GM12878 (cell line): ENCODE results near the gene TADA1. TPM values are rescaled to one million over a fixed set of nuclear protein-coding genes. Genes with fewer than 3 reads are reported as not detected.

Experiments
- ATAC-seq: fragments of 200-7000 bp; cut with Tn5 transposase; 3 replicates; pipeline ENCODE4 v1.9.1; 2020; ENCODE audit warnings: mild to moderate bottlenecking, moderate library complexity
- BruUV-seq: library from RNA; stranded (reverse); fragments of 400-500 nt; replicated peaks from 2 replicates; lab custom pipeline; 2021; lab: Mats Ljungman, UMichigan
- CTCF ChIA-PET: fragments of 300-600 bp; sonication (Branson Sonifier 250); formaldehyde crosslinking; extraction: SDS; loops from one replicate; lab custom pipeline; 2021; ENCODE audit warnings: inconsistent platforms; lab: Yijun Ruan, JAX
- POLR2A ChIA-PET: fragments of 350-600 bp; formaldehyde crosslinking; extraction: SDS; loops from one replicate; lab custom pipeline; 2021; ENCODE audit warnings: inconsistent platforms; lab: Charles Lee
- RAD21 ChIA-PET: fragments of 300-600 bp; sonication (Branson Sonifier 250); formaldehyde crosslinking; loops from one replicate; lab custom pipeline; 2023; ENCODE audit warnings: antibody characterized with exemption; ENCODE audit not compliant: unreplicated experiment; lab: Charles Lee
- SMC1A ChIA-PET: fragments of 300-600 bp; sonication (Branson Sonifier 250); formaldehyde crosslinking; loops from one replicate; lab custom pipeline; 2023; ENCODE audit not compliant: unreplicated experiment, uncharacterized antibody; lab: Charles Lee
- DNase-seq: peaks from one replicate; pipeline ENCODE4 v3.0.0-alpha.2; 2011; ENCODE audit warnings: low read depth, low spot score
- FAIRE-seq: peaks from 3 replicates; lab custom pipeline; 2011; peaks lifted over from hg19 to GRCh38; lab: Jason Lieb, UNC
- H2AFZ ChIP-seq: 2 replicates; pipeline ENCODE4 v1.6.0; 2011; ENCODE audit warnings: low read depth, low read length, control low read depth; ENCODE audit not compliant: control insufficient read depth
- H3K27ac ChIP-seq: 2 replicates; pipeline ENCODE4 v1.5.1; 2011; ENCODE audit warnings: control low read depth; ENCODE audit not compliant: control insufficient read depth, insufficient read depth
- H3K27me3 ChIP-seq, 2 experiments: replicated peaks in 1 of 2; 2 replicates each; pipeline versions ENCODE4 v1.6.0 to v1.6.1; 2011; ENCODE audit warnings: low read length in 1 of 2; ENCODE audit not compliant: control insufficient read depth in 2 of 2, insufficient read depth in 2 of 2
- H3K36me3 ChIP-seq, 2 experiments: 2 replicates each; pipeline ENCODE4 v1.5.1; 2011; ENCODE audit warnings: low read length in 1 of 2; ENCODE audit not compliant: control insufficient read depth in 2 of 2, insufficient read depth in 2 of 2
- H3K4me1 ChIP-seq: 2 replicates; pipeline ENCODE4 v1.6.1; 2011; ENCODE audit warnings: mild to moderate bottlenecking, low read length, moderate library complexity, mixed read lengths; ENCODE audit not compliant: control insufficient read depth, insufficient read depth
- H3K4me2 ChIP-seq: 2 replicates; pipeline ENCODE4 v1.6.0; 2011; ENCODE audit warnings: control low read depth; ENCODE audit not compliant: control insufficient read depth, insufficient read depth
- H3K4me3 ChIP-seq: fragments of 200-600 bp; sonication (generic); 2 replicates; pipeline ENCODE4 v1.5.1; 2016
- H3K79me2 ChIP-seq: 2 replicates; pipeline ENCODE4 v1.6.0; 2011; ENCODE audit warnings: low read length; ENCODE audit not compliant: control insufficient read depth, insufficient read depth
- H3K9ac ChIP-seq: 2 replicates; pipeline ENCODE4 v1.8.0; 2011; ENCODE audit warnings: low read length, control low read depth, mixed read lengths; ENCODE audit not compliant: control insufficient read depth, insufficient read depth
- H3K9me3 ChIP-seq: replicated peaks from 3 replicates; pipeline ENCODE4 v1.5.1; 2011; ENCODE audit warnings: mild to moderate bottlenecking, low read length; ENCODE audit not compliant: control insufficient read depth, insufficient read depth
- H4K20me1 ChIP-seq: 2 replicates; pipeline ENCODE4 v1.6.0; 2011; ENCODE audit not compliant: control insufficient read depth, insufficient read depth
- BRCA1 ChIP-seq: IDR thresholded peaks from 2 replicates; pipeline ENCODE4 v1.6.1; 2011; ENCODE audit warnings: low read depth, low read length, improper control_type of control experiment
- EGR1 ChIP-seq, 2 experiments: IDR thresholded peaks; 1 replicate in 1 of 2; 2 replicates in 1 of 2; pipeline ENCODE4 v1.6.1; 2011 to 2012; ENCODE audit warnings: low read depth in 2 of 2, low read length in 2 of 2, borderline replicate concordance in 1 of 2, mild to moderate bottlenecking in 1 of 2, moderate library complexity in 1 of 2
- FOS ChIP-seq: IDR thresholded peaks from 3 replicates; pipeline ENCODE4 v1.6.1; 2011; ENCODE audit warnings: borderline replicate concordance; ENCODE audit not compliant: insufficient read length; ENCODE audit errors: extremely low read depth
- HDAC2 ChIP-seq: fragments of 200-600 bp; sonication (generic); IDR thresholded peaks from 2 replicates; pipeline ENCODE4 v1.6.1; 2017
- MTA2 ChIP-seq: fragments of 450-650 bp; IDR thresholded peaks from 2 replicates; pipeline ENCODE4 v1.6.1; 2016; ENCODE audit warnings: low read depth, mild to moderate bottlenecking, moderate library complexity
- NFIC ChIP-seq: IDR thresholded peaks from 2 replicates; pipeline ENCODE4 v1.6.1; 2012; ENCODE audit warnings: low read depth, mild to moderate bottlenecking, inconsistent platforms, low read length, moderate library complexity
- RAD21 ChIP-seq: IDR thresholded peaks from 2 replicates; pipeline ENCODE4 v1.6.1; 2011; ENCODE audit warnings: mild to moderate bottlenecking, low read depth, low read length, moderate library complexity; ENCODE audit not compliant: insufficient read depth
- SIN3A ChIP-seq: IDR thresholded peaks from 2 replicates; pipeline ENCODE4 v1.6.1; 2012; ENCODE audit warnings: low read depth, low read length, improper control_type of control experiment
- SP1 ChIP-seq: IDR thresholded peaks from one replicate; pipeline ENCODE4 v1.6.1; 2011; ENCODE audit warnings: low read depth, low read length
- SREBF2 ChIP-seq: IDR thresholded peaks from 2 replicates; pipeline ENCODE4 v1.6.1; 2012; ENCODE audit warnings: mild to moderate bottlenecking, low read length
- SUPT20H ChIP-seq: IDR thresholded peaks from 2 replicates; pipeline ENCODE4 v1.6.1; 2011; ENCODE audit warnings: low read depth, mild to moderate bottlenecking, low read length, moderate library complexity, borderline replicate concordance; ENCODE audit not compliant: control insufficient read depth
- TCF12 ChIP-seq: IDR thresholded peaks from 2 replicates; pipeline ENCODE4 v1.6.1; 2011; ENCODE audit warnings: low read depth, mild to moderate bottlenecking, low read length
- YBX1 ChIP-seq: fragments of 450-650 bp; IDR thresholded peaks from 2 replicates; pipeline ENCODE4 v1.6.1; 2016; ENCODE audit warnings: antibody characterized with exemption
- YY1 ChIP-seq: IDR thresholded peaks from 2 replicates; pipeline ENCODE4 v1.6.1; 2011; ENCODE audit warnings: low read depth, mild to moderate bottlenecking, low read length
- ZNF622 ChIP-seq: fragments of 450-650 bp; IDR thresholded peaks from 2 replicates; pipeline ENCODE4 v1.6.1; 2017; ENCODE audit warnings: mild to moderate bottlenecking, inconsistent platforms
- WGBS: methylation state at CpG from one replicate; pipeline ENCODE4 v1.1.6; 2016; ENCODE audit warnings: low lambda C conversion rate; ENCODE audit not compliant: insufficient replicate concordance, insufficient coverage; ENCODE audit errors: missing lambda C conversion rate; 5-methylcytosine and 5-hydroxymethylcytosine counted together
- in situ Hi-C: fragments of 300-500 bp; cut with MboI; formaldehyde crosslinking; loops from 9 replicates; pipeline ENCODE4 v1.14.3; 2018; ENCODE audit warnings: mixed read lengths
- intact Hi-C: fragments of 100-400 bp; cut with micrococcal nuclease; formaldehyde crosslinking; loops from one replicate; pipeline ENCODE4 v1.14.2; 2022; ENCODE audit not compliant: unreplicated experiment
- polyA plus RNA-seq, 11 experiments: library from polyadenylated mRNA; depleted of rRNA in 4 of 11; unstranded in 6 of 11; stranded (reverse) in 5 of 11; fragments of >200 nt; fragmentation: Nextera tagmentation in 4 of 11; fragmentation: Illumina TruSeq in 1 of 11; extraction: Ambion mirVana in 4 of 11; extraction: Trizol in 1 of 11; gene quantifications; 1 replicate in 1 of 11; 2 replicates in 10 of 11; pipeline versions ENCODE4 v1.2.1 to v1.2.3, GENCODE V29; 2011 to 2016; ENCODE audit warnings: inconsistent platforms in 2 of 11, missing spikeins in 2 of 11, low read depth in 1 of 11
- total RNA-seq, 4 experiments: library from RNA; depleted of rRNA in 3 of 4; stranded (reverse); fragments of >200 nt in 3 of 4; fragmentation: Illumina TruSeq in 1 of 4; extraction: Trizol in 1 of 4; gene quantifications; 2 replicates each; pipeline versions ENCODE4 v1.2.1 to v1.2.3, GENCODE V29; 2013 to 2021
- TF ChIP-seq, protein P1 (sequence below): IDR thresholded peaks from 2 replicates; pipeline ENCODE4 v1.6.1; 2012; ENCODE audit warnings: low read length, inconsistent platforms
- TF ChIP-seq, protein P2 (sequence below): fragments of 450-650 bp; IDR thresholded peaks from 2 replicates; pipeline ENCODE4 v1.6.1; 2017; ENCODE audit warnings: mild to moderate bottlenecking, moderate library complexity
- TF ChIP-seq, protein P3 (sequence below): fragments of 450-650 bp; IDR thresholded peaks from 2 replicates; pipeline ENCODE4 v1.6.1; 2014; ENCODE audit warnings: mild to moderate bottlenecking

TADA1 gene
- total and polyA plus RNA-seq, 10 of the 15 experiments (the other 5 are each of a cell fraction or from before 2014, with no cell fraction given): 15.2 to 38.6 (median 26.5) TPM

DNA sequence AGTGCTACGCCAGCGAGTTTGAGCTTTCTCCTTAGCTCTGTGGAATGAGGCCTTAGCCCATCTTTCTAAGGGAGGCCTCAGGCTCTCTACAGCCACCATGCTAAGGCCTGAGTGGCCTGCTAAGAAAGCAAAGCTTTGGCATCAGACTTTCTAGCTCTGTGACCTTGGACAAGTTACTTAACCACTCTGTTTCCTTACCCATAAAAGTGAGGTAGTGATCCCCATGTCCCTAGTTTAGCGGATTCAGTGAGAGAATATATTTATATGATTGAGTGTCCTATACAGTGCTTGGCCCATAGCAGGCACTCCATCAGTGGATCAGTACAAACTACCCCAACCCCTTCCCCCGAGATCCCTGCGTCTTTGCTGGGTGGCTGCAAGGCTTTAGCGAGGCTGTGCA, 32.7 kb downstream of the TADA1 start:
- WGBS: 100% methylated on average over 6 of the region's 6 CpGs

More for the DNA sequence above, 32.7 kb downstream of the TADA1 start:
- Histone ChIP-seq H3K4me3 (no peak overlapping the region), H3K9ac (no peak overlapping the region), H4K20me1 (no peaks in the 10 kb centered on the region; the same call in 1 of the 2 replicates), H3K27me3 (no peaks in the 10 kb centered on the region), H3K27ac (no peak overlapping the region), H2AFZ (no peak overlapping the region), H3K36me3 (peaks cover 18 to 36% of the 10 kb centered on the region in 2 experiments), H3K9me3 (no peaks in the 10 kb centered on the region), H3K4me1 (peaks cover 5% of the 10 kb centered on the region; the same call in 1 of the 2 replicates), H3K79me2 (peaks cover 20% of the 10 kb centered on the region), H3K4me2 (no peak overlapping the region)
- intact Hi-C loops (no loop called here), in situ Hi-C loops (no loop called here)
- TF ChIP-seq FOS: no peak
- TF ChIP-seq RAD21: no peak
- no peak for TF ChIP-seq EGR1 (IDR thresholded peaks at IDR 0.05; ENCODE audit: borderline replicate concordance in 1 of 2, low read depth in 2 of 2, low read length in 2 of 2)
- no peak for TF ChIP-seq YBX1
- TF ChIP-seq, protein P1, sequence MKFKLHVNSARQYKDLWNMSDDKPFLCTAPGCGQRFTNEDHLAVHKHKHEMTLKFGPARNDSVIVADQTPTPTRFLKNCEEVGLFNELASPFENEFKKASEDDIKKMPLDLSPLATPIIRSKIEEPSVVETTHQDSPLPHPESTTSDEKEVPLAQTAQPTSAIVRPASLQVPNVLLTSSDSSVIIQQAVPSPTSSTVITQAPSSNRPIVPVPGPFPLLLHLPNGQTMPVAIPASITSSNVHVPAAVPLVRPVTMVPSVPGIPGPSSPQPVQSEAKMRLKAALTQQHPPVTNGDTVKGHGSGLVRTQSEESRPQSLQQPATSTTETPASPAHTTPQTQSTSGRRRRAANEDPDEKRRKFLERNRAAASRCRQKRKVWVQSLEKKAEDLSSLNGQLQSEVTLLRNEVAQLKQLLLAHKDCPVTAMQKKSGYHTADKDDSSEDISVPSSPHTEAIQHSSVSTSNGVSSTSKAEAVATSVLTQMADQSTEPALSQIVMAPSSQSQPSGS: no peak
- no peak for TF ChIP-seq YY1
- no peak for TF ChIP-seq SIN3A
- TF ChIP-seq, protein P2, sequence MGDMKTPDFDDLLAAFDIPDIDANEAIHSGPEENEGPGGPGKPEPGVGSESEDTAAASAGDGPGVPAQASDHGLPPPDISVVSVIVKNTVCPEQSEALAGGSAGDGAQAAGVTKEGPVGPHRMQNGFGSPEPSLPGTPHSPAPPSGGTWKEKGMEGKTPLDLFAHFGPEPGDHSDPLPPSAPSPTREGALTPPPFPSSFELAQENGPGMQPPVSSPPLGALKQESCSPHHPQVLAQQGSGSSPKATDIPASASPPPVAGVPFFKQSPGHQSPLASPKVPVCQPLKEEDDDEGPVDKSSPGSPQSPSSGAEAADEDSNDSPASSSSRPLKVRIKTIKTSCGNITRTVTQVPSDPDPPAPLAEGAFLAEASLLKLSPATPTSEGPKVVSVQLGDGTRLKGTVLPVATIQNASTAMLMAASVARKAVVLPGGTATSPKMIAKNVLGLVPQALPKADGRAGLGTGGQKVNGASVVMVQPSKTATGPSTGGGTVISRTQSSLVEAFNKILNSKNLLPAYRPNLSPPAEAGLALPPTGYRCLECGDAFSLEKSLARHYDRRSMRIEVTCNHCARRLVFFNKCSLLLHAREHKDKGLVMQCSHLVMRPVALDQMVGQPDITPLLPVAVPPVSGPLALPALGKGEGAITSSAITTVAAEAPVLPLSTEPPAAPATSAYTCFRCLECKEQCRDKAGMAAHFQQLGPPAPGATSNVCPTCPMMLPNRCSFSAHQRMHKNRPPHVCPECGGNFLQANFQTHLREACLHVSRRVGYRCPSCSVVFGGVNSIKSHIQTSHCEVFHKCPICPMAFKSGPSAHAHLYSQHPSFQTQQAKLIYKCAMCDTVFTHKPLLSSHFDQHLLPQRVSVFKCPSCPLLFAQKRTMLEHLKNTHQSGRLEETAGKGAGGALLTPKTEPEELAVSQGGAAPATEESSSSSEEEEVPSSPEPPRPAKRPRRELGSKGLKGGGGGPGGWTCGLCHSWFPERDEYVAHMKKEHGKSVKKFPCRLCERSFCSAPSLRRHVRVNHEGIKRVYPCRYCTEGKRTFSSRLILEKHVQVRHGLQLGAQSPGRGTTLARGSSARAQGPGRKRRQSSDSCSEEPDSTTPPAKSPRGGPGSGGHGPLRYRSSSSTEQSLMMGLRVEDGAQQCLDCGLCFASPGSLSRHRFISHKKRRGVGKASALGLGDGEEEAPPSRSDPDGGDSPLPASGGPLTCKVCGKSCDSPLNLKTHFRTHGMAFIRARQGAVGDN: no peak
- no peak for TF ChIP-seq NFIC
- TF ChIP-seq ZNF622: no peak
- TF ChIP-seq SP1: no peak
- no peak for TF ChIP-seq HDAC2
- TF ChIP-seq BRCA1: no peak
- no peak for TF ChIP-seq TCF12
- TF ChIP-seq SREBF2: no peak
- TF ChIP-seq, protein P3, sequence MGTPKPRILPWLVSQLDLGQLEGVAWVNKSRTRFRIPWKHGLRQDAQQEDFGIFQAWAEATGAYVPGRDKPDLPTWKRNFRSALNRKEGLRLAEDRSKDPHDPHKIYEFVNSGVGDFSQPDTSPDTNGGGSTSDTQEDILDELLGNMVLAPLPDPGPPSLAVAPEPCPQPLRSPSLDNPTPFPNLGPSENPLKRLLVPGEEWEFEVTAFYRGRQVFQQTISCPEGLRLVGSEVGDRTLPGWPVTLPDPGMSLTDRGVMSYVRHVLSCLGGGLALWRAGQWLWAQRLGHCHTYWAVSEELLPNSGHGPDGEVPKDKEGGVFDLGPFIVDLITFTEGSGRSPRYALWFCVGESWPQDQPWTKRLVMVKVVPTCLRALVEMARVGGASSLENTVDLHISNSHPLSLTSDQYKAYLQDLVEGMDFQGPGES: no peak
- TF ChIP-seq MTA2: no peak
- TF ChIP-seq SUPT20H: no peak
- no TSS peak for BruUV-seq
- ChIA-PET POLR2A (interaction anchor here (0.8 kb wide), 1 partner anchor 26 kb away, joined by 3 read pairs; no protein-coding TSS in a partner anchor), CTCF (interaction anchor here (1.0 kb wide), 1 partner anchor 20 kb away, joined by 4 read pairs; no protein-coding TSS in a partner anchor), SMC1A (interaction anchor here (1.1 kb wide), 1 partner anchor 15 kb away, joined by 3 read pairs; no protein-coding TSS in a partner anchor), RAD21 (no interaction called here)
- ATAC-seq (no peak), DNase-seq (no peak), FAIRE-seq (no peak)
